Measurements from ENCODE around the gene FOSB. TPM values are rescaled to one million over a fixed set of nuclear protein-coding genes. Genes with fewer than 3 reads are reported as not detected.
A peak's percentile ranks its signal among the peaks of the same experiment; 100 is the strongest.

FOSB gene
- total RNA-seq, 3 donors from 2014 or later: 29.8 to 109 (median 38.4) TPM

DNA sequence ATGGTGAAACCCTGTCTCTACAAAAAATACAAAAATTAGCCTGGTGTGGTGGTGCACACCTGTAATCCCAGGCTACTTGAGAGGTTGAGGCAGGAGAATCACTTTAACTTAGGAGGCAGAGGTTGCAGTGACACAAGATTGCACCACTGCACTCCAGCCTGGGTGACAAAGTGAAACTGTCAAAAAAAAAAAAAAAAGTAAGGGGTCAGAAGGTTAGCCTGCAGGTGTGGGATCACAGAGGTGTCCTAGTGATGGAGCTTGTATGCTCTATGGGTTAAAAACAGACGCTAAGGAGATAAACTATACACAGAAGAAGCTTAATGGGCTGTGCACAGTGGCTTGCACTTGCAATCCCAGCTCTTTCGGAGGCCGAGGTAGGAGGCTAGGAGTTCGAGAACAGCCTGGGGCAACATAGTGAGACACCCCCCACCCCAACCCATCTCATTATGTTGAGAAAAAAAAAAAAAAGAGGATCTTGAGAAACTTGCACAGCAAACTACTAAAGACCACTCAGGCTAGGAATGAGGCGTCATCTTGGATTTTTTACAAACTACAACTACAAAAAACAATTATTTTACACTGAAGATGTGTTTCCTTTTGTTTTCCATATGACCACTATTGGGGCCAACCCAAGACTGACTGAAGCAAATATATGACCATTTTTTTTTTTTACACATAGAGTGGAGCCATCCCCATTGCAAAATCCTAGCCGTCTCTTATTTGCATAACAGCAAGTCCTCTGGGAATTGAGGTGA lies 7.9 kb downstream of the FOSB start:
- H3K36me3 ChIP-seq: no peaks in the 10 kb centered on the region
- H3K4me3 ChIP-seq: no peak overlapping the region
- DNase-seq (ENCODE audit: low spot score in 2 of 2): no peak
- no peaks in the 10 kb centered on the region for H3K27me3 ChIP-seq
- H3K27ac ChIP-seq: no peak overlapping the region
- TF ChIP-seq, protein P1, sequence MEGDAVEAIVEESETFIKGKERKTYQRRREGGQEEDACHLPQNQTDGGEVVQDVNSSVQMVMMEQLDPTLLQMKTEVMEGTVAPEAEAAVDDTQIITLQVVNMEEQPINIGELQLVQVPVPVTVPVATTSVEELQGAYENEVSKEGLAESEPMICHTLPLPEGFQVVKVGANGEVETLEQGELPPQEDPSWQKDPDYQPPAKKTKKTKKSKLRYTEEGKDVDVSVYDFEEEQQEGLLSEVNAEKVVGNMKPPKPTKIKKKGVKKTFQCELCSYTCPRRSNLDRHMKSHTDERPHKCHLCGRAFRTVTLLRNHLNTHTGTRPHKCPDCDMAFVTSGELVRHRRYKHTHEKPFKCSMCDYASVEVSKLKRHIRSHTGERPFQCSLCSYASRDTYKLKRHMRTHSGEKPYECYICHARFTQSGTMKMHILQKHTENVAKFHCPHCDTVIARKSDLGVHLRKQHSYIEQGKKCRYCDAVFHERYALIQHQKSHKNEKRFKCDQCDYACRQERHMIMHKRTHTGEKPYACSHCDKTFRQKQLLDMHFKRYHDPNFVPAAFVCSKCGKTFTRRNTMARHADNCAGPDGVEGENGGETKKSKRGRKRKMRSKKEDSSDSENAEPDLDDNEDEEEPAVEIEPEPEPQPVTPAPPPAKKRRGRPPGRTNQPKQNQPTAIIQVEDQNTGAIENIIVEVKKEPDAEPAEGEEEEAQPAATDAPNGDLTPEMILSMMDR (IDR thresholded peaks at IDR 0.05): no peak
- TF ChIP-seq POLR2AphosphoS5 (IDR thresholded peaks at IDR 0.05) (no peak), POLR2A (IDR thresholded peaks at IDR 0.05) (no peak)
- intact Hi-C loops (cut with DNase I; ENCODE audit: low total_unique reads): loop anchor here (10.0 kb wide), 1 partner anchor 51 kb away; the partner anchor contains the start of gene ERCC1
- no peaks in the 10 kb centered on the region for H3K9me3 ChIP-seq
- no peaks in the 10 kb centered on the region for H3K4me1 ChIP-seq

DNA sequence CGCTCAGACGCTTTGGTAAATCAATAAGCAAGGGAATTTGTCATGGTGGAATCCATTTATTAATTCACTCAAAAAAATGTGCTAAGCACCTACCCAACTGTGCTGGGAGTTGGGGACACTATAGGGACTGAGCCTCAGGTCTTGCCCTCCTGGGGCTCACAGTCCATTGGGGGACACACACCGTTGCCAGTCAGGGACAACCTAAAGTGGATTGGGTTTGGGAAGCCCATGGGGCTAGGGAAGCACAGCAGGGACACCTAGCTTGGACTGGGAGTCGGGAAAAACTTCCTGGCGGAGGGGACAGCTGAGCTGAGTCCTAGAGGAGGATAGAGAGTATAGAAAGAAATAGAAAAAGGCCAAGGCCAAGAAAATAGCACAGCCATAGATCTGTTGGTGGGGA lies 8.5 kb downstream of the FOSB start:
- Histone ChIP-seq H3K9me3 (no peaks in the 10 kb centered on the region), H3K4me3 (no peak overlapping the region)
- TF ChIP-seq POLR2A (IDR thresholded peaks at IDR 0.05) (no peak), POLR2AphosphoS5 (IDR thresholded peaks at IDR 0.05) (peak in 1 of 3 donors; percentile 74)
- TF ChIP-seq, protein P1 (IDR thresholded peaks at IDR 0.05): no peak

DNA sequence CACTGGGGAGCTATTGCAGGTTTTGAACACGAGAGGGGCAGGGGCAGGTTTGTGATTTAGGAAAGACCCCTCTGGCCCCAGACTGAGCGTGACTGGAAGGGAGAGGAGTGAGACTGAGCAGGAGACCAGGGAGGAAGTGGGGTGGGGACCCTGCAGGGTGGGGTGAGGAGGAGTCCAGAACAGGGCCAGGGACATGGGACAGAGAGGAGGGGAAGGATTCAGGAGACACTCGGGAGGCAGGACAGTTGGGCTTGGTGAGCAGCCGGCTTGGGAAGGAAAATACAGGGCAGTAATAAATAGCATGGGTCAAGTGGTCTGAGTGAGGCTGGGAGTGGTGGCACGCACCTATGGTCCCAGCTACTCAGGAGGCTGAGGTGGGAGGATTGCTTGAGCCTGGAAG lies 9.4 kb downstream of the FOSB start:
- TF ChIP-seq POLR2A (IDR thresholded peaks at IDR 0.05): no peak
- TF ChIP-seq POLR2AphosphoS5 (IDR thresholded peaks at IDR 0.05): no peak
- TF ChIP-seq, protein P1 (IDR thresholded peaks at IDR 0.05): no peak
- Histone ChIP-seq H3K9me3 (no peaks in the 10 kb centered on the region), H3K27ac (no peak overlapping the region), H3K36me3 (no peaks in the 10 kb centered on the region), H3K4me1 (no peaks in the 10 kb centered on the region), H3K4me3 (no peak overlapping the region), H3K27me3 (no peaks in the 10 kb centered on the region)
- intact Hi-C loops (cut with DNase I; ENCODE audit: low total_unique reads): loop anchor here (10.0 kb wide), 1 partner anchor 52 kb away; the partner anchor contains the start of gene ERCC1
- DNase-seq (ENCODE audit: low spot score in 2 of 2): no peak

More for the DNA sequence above, 8.5 kb downstream of the FOSB start:
- no peak for DNase-seq (ENCODE audit: low spot score in 2 of 2)
- Histone ChIP-seq H3K4me1 (no peaks in the 10 kb centered on the region), H3K27ac (no peak overlapping the region), H3K36me3 (no peaks in the 10 kb centered on the region), H3K27me3 (no peaks in the 10 kb centered on the region)
- intact Hi-C loops (cut with DNase I; ENCODE audit: low total_unique reads): loop anchor here (10.0 kb wide), 1 partner anchor 52 kb away; the partner anchor contains the start of gene ERCC1

GRCh38 chr19:45477713-45478453 lies 10.1 kb downstream of the FOSB start:
- Histone ChIP-seq H3K4me3 (peak overlapping the region; percentile 43 to 61 (median 58)), H3K9me3 (no peaks in the 10 kb centered on the region), H3K4me1 (no peaks in the 10 kb centered on the region), H3K27ac (peak overlapping the region; percentile 95 to 99), H3K36me3 (no peaks in the 10 kb centered on the region), H3K27me3 (no peaks in the 10 kb centered on the region)
- intact Hi-C loops (cut with DNase I; ENCODE audit: low total_unique reads): loop anchor here (10.0 kb wide), 1 partner anchor 53 kb away; the partner anchor contains the start of gene ERCC1
- TF ChIP-seq, protein P1 (IDR thresholded peaks at IDR 0.05): no peak
- TF ChIP-seq POLR2AphosphoS5 (IDR thresholded peaks at IDR 0.05) (no peak), POLR2A (IDR thresholded peaks at IDR 0.05) (no peak)
- DNase-seq (ENCODE audit: low spot score in 2 of 2): no peak

Data from breast epithelium (tissue), 4 donors.